Measurements from ENCODE around the gene NNT.
"Not testable (repeated sequence)": the region's sequence is repeated elsewhere in the genome, so short reads cannot be mapped to it uniquely, and the experiment has no call there.

NNT gene

DNA sequence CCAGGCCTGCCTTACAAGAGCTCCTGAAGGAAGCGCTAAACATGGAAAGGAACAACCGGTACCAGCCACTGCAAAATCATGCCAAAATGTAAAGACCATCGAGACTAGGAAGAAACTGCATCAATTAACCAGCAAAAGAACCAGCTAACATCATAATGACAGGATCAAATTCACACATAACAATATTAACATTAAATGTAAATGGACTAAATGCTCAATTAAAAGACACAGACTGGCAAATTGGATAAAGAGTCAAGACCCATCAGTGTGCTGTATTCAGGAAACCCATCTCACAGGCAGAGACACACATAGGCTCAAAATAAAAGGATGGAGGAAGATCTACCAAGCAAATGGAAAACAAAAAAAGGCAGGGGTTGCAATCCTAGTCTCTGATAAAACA lies 116.8 kb downstream of the NNT start:
- DNase-seq (ENCODE audit: low read depth): not testable (repeated sequence)

DNA sequence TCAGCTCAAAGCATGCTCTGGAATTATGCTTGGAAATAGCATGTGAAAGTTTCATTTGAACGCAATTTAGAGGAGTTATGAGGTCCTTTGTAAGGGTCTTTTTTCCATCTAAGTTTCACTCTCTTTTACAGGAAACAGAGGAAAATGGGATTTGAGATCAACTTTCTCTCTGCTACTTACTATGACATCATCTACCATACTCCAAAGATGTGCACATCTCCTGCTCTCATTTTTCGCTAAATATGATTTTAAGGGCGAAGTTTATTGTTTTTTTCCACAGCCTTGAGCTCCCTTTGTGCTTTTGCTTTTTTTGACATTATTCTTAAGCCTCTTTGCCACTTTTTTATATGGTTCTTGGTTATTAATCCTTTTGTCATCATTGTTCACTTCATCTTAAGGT lies 125.6 kb downstream of the NNT start:
- DNase-seq (ENCODE audit: low read depth): no peak

DNA sequence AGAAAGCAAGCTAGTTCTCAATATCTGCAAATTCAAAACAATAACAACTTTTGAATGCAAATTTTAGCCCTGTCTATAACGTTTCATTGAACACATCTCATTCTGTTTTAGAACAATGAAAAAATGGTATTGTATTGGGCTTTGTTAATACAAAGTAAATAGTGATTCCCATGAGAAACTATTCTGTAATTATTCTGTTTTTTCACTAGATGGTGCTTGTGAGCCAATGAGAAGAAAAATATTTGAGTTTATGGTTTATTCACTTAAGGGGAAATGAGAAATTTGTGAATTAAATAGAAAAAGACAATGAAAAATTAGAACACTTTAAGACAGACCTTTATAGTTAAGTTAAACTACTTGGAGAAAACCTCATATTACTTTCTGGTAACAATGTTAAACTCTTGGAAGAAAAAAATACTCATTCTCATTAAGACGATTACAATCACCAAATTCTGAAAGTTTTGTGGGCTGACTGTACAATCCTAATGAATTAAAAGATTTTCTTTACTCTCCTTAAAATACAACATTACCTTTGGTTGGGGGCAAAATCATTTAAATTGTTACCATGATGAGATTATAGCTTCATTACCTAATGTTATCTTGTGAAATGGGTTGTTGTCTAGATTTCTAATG lies 127.0 kb downstream of the NNT start:
- peak; percentile 47 for DNase-seq (ENCODE audit: low read depth)

DNA sequence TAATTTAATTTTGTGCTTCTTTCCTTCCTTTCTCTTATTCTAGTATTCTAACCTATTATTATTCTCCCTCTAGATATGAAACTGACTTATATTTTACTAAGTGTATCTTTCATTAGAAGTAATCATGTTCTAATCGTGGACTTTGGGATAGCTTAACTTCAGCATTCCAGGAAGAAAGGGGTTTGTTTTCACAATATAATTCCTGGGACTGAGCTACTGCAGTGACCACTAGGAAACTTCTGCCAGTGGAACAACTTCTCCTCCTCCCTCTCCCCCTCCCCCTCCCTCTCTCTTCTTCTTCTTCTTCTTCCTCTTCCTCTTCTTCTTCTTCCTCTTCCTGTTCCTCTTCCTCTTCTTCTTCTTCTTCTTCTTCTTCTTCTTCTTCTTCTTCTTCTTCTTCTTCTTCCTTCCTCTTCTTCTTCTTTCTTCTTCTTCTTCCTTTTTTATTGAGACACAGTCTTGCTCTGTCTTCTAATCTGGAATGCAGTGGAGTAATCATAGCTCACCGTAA lies 127.9 kb downstream of the NNT start:
- no peak for DNase-seq (ENCODE audit: low read depth)

- no peak for DNase-seq (ENCODE audit: low read depth)
Measured at GRCh38 chr5:43731573-43731972, 128.6 kb downstream of the NNT start.

DNA sequence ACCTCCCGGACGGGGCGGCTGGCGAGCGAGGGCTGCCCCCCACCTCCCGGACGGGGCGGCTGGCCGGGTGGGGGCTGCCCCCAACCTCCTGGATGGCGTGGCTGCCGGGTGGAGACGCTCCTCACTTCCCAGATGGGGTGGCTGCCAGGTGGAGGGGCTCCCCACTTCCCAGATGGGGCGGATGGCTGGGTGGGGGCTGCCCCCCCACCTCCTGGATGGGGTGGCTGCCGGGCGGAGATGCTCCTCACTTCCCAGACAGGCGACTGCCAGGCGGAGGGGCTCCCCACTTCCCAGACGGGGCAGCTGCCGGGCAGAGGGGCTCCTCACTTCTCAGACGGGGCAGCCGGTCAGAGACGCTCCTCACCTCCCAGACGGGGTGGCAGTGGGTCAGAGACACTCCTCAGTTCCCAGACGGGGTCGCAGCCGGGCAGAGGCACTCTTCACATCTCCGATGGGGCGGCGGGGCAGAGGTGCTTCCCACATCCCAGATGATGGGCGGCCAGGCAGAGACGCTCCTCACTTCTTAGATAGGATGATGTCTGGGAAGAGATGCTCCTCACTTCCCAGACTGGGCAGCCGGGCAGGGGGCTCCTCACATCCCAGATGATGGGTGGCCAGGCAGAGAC lies 143.1 kb downstream of the NNT start:
- DNase-seq (ENCODE audit: low read depth): not testable (repeated sequence)

- no peak for DNase-seq (ENCODE audit: low read depth)
Measured at GRCh38 chr5:43750809-43751208, 147.8 kb downstream of the NNT start.

- no peak for DNase-seq (ENCODE audit: low read depth)
Measured at GRCh38 chr5:43753069-43753468, 150.1 kb downstream of the NNT start.

All from stromal cell of bone marrow (primary cell).